ENCODE measurements around the gene RHEB. TPM values are rescaled to one million over a fixed set of nuclear protein-coding genes. Genes with fewer than 3 reads are reported as not detected.

The RHEB gene
- total RNA-seq, 1 donor from 2014 or later: 73.0 TPM

- no peak for DNase-seq
Measured at GRCh38 chr7:151524845-151525244, 5.2 kb upstream of the RHEB start.

GRCh38 chr7:151524331-151524730, 4.6 kb upstream of the RHEB start:
- no peak for DNase-seq

GRCh38 chr7:151520419-151521261, 945 bp upstream of the RHEB start:
- DNase-seq: peak; percentile 52

GRCh38 chr7:151518947-151519764, 539 bp downstream of the RHEB start:
- DNase-seq: peak; percentile 50

GRCh38 chr7:151518105-151518946, 1.4 kb downstream of the RHEB start:
- peak; percentile 55 for DNase-seq

GRCh38 chr7:151517601-151518104, 2.0 kb downstream of the RHEB start:
- DNase-seq: no peak

GRCh38 chr7:151515276-151515565, 4.5 kb downstream of the RHEB start:
- DNase-seq: no peak

GRCh38 chr7:151514461-151515275, 5.0 kb downstream of the RHEB start:
- no peak for DNase-seq

- DNase-seq: no peak
Measured at GRCh38 chr7:151513133-151513532, 6.6 kb downstream of the RHEB start.

GRCh38 chr7:151512353-151512752, 7.3 kb downstream of the RHEB start:
- no peak for DNase-seq

- DNase-seq: no peak
Measured at GRCh38 chr7:151511946-151512345, 7.7 kb downstream of the RHEB start.

- no peak for DNase-seq
Measured at GRCh38 chr7:151511270-151511669, 8.4 kb downstream of the RHEB start.

GRCh38 chr7:151509670-151510333, 9.9 kb downstream of the RHEB start:
- no peak for DNase-seq

GRCh38 chr7:151508991-151509390, 10.7 kb downstream of the RHEB start:
- no peak for DNase-seq

- DNase-seq: peak; percentile 53
Measured at GRCh38 chr7:151507806-151508205, 11.9 kb downstream of the RHEB start.

GRCh38 chr7:151506901-151507382, 12.8 kb downstream of the RHEB start:
- DNase-seq: peak; percentile 36

GRCh38 chr7:151505836-151506468, 13.7 kb downstream of the RHEB start:
- DNase-seq: no peak

- no peak for DNase-seq
Measured at GRCh38 chr7:151505433-151505832, 14.3 kb downstream of the RHEB start.

- no peak for DNase-seq
Measured at GRCh38 chr7:151504715-151505326, 14.9 kb downstream of the RHEB start.

All from dermis blood vessel endothelial cell (primary cell).